ENCODE results near the gene PLEKHH2.
A peak's percentile ranks its signal among the peaks of the same experiment; 100 is the strongest.

The PLEKHH2 gene

DNA sequence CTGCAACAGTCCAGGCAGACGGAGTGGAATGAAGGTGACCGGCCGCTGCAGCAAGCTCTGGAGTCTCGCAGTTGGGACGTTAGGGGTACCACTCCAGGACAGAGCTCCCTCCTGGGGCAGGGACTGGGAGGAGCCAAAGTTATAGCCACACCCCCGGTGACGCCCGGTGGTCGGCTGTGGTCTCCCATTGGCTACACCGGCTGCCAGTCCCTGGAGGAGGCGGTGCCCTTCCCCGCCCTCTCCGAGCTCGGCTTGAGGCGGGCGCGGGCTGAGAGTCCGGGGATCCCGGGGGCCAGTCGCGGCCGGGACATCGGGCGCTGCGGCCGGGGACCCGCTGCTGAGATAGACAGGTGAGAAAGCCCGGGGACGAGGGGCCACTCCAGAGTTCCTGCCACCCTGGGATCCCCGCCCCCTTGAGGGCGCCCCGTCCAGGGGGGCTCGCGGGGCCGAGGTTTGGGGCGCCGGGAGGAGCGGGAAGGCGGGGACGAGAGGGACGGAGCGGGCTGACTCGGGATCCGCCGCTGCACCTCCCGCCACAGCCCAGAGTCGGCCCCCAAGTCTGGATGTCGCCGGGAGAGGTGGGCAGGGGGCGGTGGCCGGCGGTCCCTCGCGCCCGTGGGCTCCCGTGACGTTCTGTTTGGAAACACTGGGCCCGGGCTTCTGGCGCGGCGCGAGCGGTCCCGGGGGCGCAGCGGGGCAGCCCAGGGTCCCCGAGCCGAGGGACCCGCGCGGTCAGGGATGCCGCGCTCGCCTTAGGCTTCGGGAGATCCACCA is at the start of gene PLEKHH2:
Gene PLEKHH2, plus strand, starts transcription at position 231 of the 774 bp plus-strand sequence. CDS start 7,414 bp downstream, outside the sequence.
- peak; percentile 99 for ATAC-seq
- no peak; the same call in 1 of the 2 replicates for TF ChIP-seq ZNF8 (CRISPR knock-in tag; IDR thresholded peaks at IDR 0.05)
- TF ChIP-seq, protein P1, sequence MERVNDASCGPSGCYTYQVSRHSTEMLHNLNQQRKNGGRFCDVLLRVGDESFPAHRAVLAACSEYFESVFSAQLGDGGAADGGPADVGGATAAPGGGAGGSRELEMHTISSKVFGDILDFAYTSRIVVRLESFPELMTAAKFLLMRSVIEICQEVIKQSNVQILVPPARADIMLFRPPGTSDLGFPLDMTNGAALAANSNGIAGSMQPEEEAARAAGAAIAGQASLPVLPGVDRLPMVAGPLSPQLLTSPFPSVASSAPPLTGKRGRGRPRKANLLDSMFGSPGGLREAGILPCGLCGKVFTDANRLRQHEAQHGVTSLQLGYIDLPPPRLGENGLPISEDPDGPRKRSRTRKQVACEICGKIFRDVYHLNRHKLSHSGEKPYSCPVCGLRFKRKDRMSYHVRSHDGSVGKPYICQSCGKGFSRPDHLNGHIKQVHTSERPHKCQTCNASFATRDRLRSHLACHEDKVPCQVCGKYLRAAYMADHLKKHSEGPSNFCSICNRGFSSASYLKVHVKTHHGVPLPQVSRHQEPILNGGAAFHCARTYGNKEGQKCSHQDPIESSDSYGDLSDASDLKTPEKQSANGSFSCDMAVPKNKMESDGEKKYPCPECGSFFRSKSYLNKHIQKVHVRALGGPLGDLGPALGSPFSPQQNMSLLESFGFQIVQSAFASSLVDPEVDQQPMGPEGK (CRISPR knock-in tag; IDR thresholded peaks at IDR 0.05; ENCODE audit: borderline replicate concordance): peak; percentile 22; the same call in 1 of the 2 replicates

DNA sequence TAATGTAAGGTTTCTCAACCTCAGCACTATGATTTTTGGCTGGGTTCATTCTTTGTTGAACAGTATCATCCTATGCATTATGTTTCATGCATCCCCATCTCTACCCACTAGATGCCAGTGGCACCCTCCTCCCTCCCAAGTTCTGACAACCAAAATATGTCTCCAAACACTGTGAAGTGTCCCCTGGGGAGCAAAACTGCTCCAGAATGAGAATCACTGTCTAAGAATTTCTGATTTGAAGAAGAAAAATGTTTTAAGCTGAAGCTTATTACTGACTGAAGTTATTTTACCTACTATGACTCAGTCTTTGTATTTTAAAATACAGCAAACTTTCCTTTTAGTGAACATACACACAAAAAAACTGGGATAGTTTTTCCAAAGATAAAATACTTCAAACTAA is 44.6 kb upstream of the PLEKHH2 start:
- TF ChIP-seq ISL1 (CRISPR knock-in tag; IDR thresholded peaks at IDR 0.05) (peak; percentile 36), GLIS3 (CRISPR knock-in tag; IDR thresholded peaks at IDR 0.05) (no peak)
- no peak for ATAC-seq

DNA sequence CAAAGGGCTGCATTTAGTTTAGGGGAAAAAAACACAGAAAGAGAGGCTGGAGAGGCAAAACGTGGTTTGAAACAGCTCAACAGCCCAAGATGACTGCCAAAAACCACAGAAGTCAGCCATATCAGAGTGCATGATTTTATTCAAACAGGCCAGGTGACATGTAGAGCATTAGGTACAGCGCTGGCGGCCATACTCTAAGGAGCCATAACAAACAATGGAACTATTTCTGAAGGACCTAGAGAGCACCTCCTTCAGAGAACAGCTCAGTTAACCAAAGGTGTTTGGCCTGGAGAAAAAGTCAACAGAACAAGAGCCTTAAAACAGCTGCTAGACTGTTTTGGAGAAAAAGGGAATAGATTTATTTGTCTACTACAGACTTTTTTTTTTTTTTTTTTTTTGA is 43.8 kb upstream of the PLEKHH2 start:
- no peak for ATAC-seq
- no peak for TF ChIP-seq CSDC2 (CRISPR knock-in tag; IDR thresholded peaks at IDR 0.05)
- no peak for TF ChIP-seq ISL1 (CRISPR knock-in tag; IDR thresholded peaks at IDR 0.05)
- TF ChIP-seq, protein P2, sequence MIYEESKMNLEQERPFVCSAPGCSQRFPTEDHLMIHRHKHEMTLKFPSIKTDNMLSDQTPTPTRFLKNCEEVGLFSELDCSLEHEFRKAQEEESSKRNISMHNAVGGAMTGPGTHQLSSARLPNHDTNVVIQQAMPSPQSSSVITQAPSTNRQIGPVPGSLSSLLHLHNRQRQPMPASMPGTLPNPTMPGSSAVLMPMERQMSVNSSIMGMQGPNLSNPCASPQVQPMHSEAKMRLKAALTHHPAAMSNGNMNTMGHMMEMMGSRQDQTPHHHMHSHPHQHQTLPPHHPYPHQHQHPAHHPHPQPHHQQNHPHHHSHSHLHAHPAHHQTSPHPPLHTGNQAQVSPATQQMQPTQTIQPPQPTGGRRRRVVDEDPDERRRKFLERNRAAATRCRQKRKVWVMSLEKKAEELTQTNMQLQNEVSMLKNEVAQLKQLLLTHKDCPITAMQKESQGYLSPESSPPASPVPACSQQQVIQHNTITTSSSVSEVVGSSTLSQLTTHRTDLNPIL (CRISPR knock-in tag; IDR thresholded peaks at IDR 0.05; ENCODE audit: low read depth): no peak
- no peak for TF ChIP-seq OSR1 (CRISPR knock-in tag; IDR thresholded peaks at IDR 0.05)
- TF ChIP-seq PPARA (CRISPR knock-in tag; IDR thresholded peaks at IDR 0.05; ENCODE audit: borderline replicate concordance): no peak
- TF ChIP-seq BACH2 (CRISPR knock-in tag; IDR thresholded peaks at IDR 0.05; ENCODE audit: borderline replicate concordance): no peak
- no peak for TF ChIP-seq ESRRG (CRISPR knock-in tag; IDR thresholded peaks at IDR 0.05)
- no peak for TF ChIP-seq RARB (CRISPR knock-in tag; IDR thresholded peaks at IDR 0.05)
- TF ChIP-seq, protein P3, sequence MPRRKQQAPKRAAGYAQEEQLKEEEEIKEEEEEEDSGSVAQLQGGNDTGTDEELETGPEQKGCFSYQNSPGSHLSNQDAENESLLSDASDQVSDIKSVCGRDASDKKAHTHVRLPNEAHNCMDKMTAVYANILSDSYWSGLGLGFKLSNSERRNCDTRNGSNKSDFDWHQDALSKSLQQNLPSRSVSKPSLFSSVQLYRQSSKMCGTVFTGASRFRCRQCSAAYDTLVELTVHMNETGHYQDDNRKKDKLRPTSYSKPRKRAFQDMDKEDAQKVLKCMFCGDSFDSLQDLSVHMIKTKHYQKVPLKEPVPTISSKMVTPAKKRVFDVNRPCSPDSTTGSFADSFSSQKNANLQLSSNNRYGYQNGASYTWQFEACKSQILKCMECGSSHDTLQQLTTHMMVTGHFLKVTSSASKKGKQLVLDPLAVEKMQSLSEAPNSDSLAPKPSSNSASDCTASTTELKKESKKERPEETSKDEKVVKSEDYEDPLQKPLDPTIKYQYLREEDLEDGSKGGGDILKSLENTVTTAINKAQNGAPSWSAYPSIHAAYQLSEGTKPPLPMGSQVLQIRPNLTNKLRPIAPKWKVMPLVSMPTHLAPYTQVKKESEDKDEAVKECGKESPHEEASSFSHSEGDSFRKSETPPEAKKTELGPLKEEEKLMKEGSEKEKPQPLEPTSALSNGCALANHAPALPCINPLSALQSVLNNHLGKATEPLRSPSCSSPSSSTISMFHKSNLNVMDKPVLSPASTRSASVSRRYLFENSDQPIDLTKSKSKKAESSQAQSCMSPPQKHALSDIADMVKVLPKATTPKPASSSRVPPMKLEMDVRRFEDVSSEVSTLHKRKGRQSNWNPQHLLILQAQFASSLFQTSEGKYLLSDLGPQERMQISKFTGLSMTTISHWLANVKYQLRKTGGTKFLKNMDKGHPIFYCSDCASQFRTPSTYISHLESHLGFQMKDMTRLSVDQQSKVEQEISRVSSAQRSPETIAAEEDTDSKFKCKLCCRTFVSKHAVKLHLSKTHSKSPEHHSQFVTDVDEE (CRISPR knock-in tag; IDR thresholded peaks at IDR 0.05): no peak
- TF ChIP-seq, protein P1 (CRISPR knock-in tag; IDR thresholded peaks at IDR 0.05; ENCODE audit: borderline replicate concordance): no peak
- no peak for TF ChIP-seq GLIS3 (CRISPR knock-in tag; IDR thresholded peaks at IDR 0.05)
- TF ChIP-seq ARNTL (CRISPR knock-in tag; IDR thresholded peaks at IDR 0.05; ENCODE audit: borderline replicate concordance, low read depth): no peak
- TF ChIP-seq, protein P4, sequence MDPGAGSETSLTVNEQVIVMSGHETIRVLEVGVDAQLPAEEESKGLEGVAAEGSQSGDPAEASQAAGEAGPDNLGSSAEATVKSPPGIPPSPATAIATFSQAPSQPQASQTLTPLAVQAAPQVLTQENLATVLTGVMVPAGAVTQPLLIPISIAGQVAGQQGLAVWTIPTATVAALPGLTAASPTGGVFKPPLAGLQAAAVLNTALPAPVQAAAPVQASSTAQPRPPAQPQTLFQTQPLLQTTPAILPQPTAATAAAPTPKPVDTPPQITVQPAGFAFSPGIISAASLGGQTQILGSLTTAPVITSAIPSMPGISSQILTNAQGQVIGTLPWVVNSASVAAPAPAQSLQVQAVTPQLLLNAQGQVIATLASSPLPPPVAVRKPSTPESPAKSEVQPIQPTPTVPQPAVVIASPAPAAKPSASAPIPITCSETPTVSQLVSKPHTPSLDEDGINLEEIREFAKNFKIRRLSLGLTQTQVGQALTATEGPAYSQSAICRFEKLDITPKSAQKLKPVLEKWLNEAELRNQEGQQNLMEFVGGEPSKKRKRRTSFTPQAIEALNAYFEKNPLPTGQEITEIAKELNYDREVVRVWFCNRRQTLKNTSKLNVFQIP (CRISPR knock-in tag; IDR thresholded peaks at IDR 0.05; ENCODE audit: borderline replicate concordance, low read depth): no peak
- TF ChIP-seq, protein P5, sequence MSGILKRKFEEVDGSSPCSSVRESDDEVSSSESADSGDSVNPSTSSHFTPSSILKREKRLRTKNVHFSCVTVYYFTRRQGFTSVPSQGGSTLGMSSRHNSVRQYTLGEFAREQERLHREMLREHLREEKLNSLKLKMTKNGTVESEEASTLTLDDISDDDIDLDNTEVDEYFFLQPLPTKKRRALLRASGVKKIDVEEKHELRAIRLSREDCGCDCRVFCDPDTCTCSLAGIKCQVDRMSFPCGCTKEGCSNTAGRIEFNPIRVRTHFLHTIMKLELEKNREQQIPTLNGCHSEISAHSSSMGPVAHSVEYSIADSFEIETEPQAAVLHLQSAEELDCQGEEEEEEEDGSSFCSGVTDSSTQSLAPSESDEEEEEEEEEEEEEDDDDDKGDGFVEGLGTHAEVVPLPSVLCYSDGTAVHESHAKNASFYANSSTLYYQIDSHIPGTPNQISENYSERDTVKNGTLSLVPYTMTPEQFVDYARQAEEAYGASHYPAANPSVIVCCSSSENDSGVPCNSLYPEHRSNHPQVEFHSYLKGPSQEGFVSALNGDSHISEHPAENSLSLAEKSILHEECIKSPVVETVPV (CRISPR knock-in tag; IDR thresholded peaks at IDR 0.05): no peak
- no peak for TF ChIP-seq ZNF70 (CRISPR knock-in tag; IDR thresholded peaks at IDR 0.05)

All from SK-N-SH treated with all-trans-retinoic acid at 6 μM for 48 hours (cell line).